ENCODE data around the gene PRND. TPM values are rescaled to one million over a fixed set of nuclear protein-coding genes. Genes with fewer than 3 reads are reported as not detected.
"Not testable (repeated sequence)": the region's sequence is repeated elsewhere in the genome, so short reads cannot be mapped to it uniquely, and the experiment has no call there.

The PRND gene
- polyA plus RNA-seq, 2 of the 4 experiments (the other 2 are of a cell fraction) = not detected

GRCh38 chr20:4703281-4703676 lies 18.4 kb upstream of the PRND start:
- TF ChIP-seq ATOH8 (CRISPR knock-in tag; IDR thresholded peaks at IDR 0.05; ENCODE audit: low read depth) (no peak), ZFP36 (IDR thresholded peaks at IDR 0.05; ENCODE audit: borderline replicate concordance, partially characterized antibody) (no peak), KDM1A (IDR thresholded peaks at IDR 0.05; ENCODE audit: low read depth) (no peak), NFE2L2 (conservative IDR thresholded peaks at IDR 0.05; ENCODE audit: low read length) (no peak), RFX5 (IDR thresholded peaks at IDR 0.05) (no peak), ESRRA (IDR thresholded peaks at IDR 0.05; ENCODE audit: borderline replicate concordance, low read length) (no peak), POLR2A (IDR thresholded peaks at IDR 0.05; ENCODE audit: low read length) (no peak), FOSL2 (IDR thresholded peaks at IDR 0.05) (no peak), FOSL2 (CRISPR knock-in tag; IDR thresholded peaks at IDR 0.05) (no peak), EP300 (IDR thresholded peaks at IDR 0.05) (no peak), HOXB13 (CRISPR knock-in tag; IDR thresholded peaks at IDR 0.05; ENCODE audit: low read depth) (no peak), PHF8 (IDR thresholded peaks at IDR 0.05; ENCODE audit: borderline replicate concordance, low read depth) (no peak), E2F6 (IDR thresholded peaks at IDR 0.05; ENCODE audit: borderline replicate concordance, low read depth) (no peak), ZC3H11A (IDR thresholded peaks at IDR 0.05) (no peak), HOXA7 (CRISPR knock-in tag; IDR thresholded peaks at IDR 0.05) (no peak), ZNF302 (CRISPR knock-in tag; IDR thresholded peaks at IDR 0.05) (no peak)

GRCh38 chr20:4706941-4707340 lies 14.8 kb upstream of the PRND start:
- H3K27ac ChIP-seq; H3K4me1 ChIP-seq; FAIRE-seq; H3K4me2 ChIP-seq; POLR2A ChIA-PET; H3K4me3 ChIP-seq; H3K9me3 ChIP-seq; DNase-seq (ENCODE audit: low read depth in 1 of 2, low spot score in 1 of 2); ATAC-seq: not testable (repeated sequence)
- CTCF ChIA-PET = interaction anchor here (1.4 kb wide), 1 partner anchor 94 kb away, joined by 3 read pairs; no protein-coding TSS in a partner anchor
- 87% methylated on average over 12 of the region's 12 CpGs for WGBS (ENCODE audit: missing lambda C conversion rate)

More at GRCh38 chr20:4703281-4703676, 18.4 kb upstream of the PRND start:
- Histone ChIP-seq H3K27ac (no peak overlapping the region), H3K4me1 (peaks cover 9% of the 10 kb centered on the region), H3K9me3 (no peaks in the 10 kb centered on the region), H3K4me3 (no peak overlapping the region), H3K4me2 (peak overlapping the region; percentile 2; the same call in 1 of the 3 replicates)
- POLR2A ChIA-PET = no interaction called here
- WGBS (ENCODE audit: missing lambda C conversion rate) = 77% methylated on average over 6 of the region's 6 CpGs
- FAIRE-seq = no peak
- CTCF ChIA-PET = interaction anchor here (0.8 to 1.4 kb wide), 4 partner anchors 12 to 97 kb away, joined by 3 to 4 read pairs (median 4); no protein-coding TSS in a partner anchor
- no peak for DNase-seq (ENCODE audit: low read depth in 1 of 2, low spot score in 1 of 2)
- ATAC-seq = no peak

GRCh38 chr20:4708036-4708435 lies 13.7 kb upstream of the PRND start:
- ATAC-seq (no peak), FAIRE-seq (peak; percentile 23), DNase-seq (ENCODE audit: low read depth in 1 of 2, low spot score in 1 of 2) (no peak)
- Histone ChIP-seq H3K4me2 (no peak overlapping the region), H3K27ac (no peak overlapping the region), H3K9me3 (no peaks in the 10 kb centered on the region), H3K4me3 (no peak overlapping the region), H3K4me1 (peaks cover 9% of the 10 kb centered on the region)
- POLR2A ChIA-PET = no interaction called here
- TF ChIP-seq BCL3 (IDR thresholded peaks at IDR 0.05) (no peak), HOXB13 (CRISPR knock-in tag; IDR thresholded peaks at IDR 0.05; ENCODE audit: low read depth) (no peak), EHF (CRISPR knock-in tag; IDR thresholded peaks at IDR 0.05) (no peak), PBX3 (IDR thresholded peaks at IDR 0.05) (no peak), USF2 (IDR thresholded peaks at IDR 0.05) (no peak), MYC (IDR thresholded peaks at IDR 0.05; ENCODE audit: borderline replicate concordance, low read length) (no peak), RNF2 (IDR thresholded peaks at IDR 0.05; ENCODE audit: borderline replicate concordance, low read depth) (no peak)
- 66% methylated on average over 3 of the region's 3 CpGs for WGBS (ENCODE audit: missing lambda C conversion rate)
- CTCF ChIA-PET = interaction anchor here (0.7 to 1.3 kb wide), 3 partner anchors 12 to 393 kb away, joined by 3 to 6 read pairs (median 3); no protein-coding TSS in a partner anchor

Measured in A549 (cell line).